ENCODE results near the gene MYOM1. TPM values are rescaled to one million over a fixed set of nuclear protein-coding genes. Genes with fewer than 3 reads are reported as not detected.

The MYOM1 gene
- 0.16 and 8.1 TPM in 2 replicates for total RNA-seq

DNA sequence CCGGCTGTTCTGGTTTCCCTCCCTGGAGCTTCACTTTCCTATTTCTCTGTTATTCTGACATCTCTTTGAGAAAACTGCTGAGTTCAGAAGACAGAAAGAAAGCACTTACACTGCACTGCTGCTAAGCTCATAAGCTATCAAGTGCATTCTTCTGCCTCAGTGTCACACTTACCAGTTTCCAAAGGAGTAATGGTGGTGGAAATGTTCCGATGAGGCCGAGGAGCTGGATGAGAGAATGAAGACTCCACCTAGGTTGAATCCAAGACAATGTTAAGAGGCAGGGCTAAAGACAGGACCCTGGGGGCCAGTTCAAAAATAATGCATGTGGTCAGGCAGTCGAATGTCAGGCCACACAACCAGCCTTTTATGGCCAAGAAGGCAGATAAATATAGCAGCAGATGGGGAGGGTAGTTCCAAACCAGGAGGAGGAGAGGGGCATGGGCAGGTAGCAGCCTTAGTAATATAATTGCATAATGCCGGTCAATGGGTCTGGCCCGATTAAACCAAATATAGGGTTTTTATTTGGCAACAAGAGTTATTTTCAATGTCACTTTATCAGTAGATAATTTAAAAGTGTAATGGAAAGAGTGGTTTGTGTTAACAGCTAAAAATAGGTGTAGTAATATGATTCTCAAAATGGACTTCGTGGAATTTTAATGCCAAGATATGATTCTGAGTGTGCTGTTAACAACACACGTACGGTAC, at the start of gene MYOM1:
Gene MYOM1, minus strand, starts transcription at position 338 of the 705 bp plus-strand sequence. CDS start 4,745 bp downstream, outside the sequence.

DNA sequence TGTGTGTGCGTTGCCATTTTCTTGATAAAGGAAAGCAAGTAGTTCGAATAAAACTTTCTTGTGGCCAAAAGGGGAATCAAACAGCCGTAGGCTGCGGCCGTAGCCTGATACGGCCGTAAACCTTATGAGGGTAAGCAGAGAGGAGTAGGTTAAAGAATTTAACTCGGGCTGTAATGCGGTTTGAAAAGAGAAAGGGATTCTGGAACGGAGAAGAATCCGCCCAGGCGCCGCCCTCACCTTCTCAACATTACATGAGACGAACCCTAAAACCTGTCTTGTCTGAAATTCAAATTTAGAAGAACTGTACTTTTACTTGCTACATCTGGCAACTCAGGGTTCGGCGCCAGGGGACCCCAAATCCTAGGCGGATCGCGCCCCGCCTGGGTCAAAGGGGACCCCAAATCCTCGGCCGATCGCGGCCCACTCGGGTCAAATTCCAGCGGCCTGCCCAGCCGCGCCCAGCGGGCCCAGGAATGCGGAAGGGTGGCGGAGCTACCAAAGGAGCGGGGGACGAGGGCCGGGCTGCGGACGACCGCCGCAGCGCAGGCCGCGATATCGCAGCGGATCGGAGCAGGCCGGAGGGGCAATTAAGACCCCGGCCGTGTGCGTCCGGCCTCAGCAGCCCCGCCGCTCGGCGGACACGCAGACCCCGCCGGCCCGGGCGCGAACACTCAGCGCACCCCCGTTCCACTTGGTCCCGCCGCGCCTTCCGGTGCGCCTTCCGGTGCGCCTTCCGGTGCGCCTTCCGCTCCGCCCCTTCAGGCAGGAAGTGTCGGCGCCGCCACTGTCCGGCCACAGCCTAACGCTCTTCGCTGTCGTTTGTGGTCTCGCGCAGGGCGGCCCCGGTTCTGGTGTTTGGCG, 41.8 kb upstream of the MYOM1 start, which contains the start of gene MYL12B:
Gene MYL12B, plus strand, starts transcription at position 761 of the 861 bp plus-strand sequence. CDS start 10,766 bp downstream, outside the sequence.

DNA sequence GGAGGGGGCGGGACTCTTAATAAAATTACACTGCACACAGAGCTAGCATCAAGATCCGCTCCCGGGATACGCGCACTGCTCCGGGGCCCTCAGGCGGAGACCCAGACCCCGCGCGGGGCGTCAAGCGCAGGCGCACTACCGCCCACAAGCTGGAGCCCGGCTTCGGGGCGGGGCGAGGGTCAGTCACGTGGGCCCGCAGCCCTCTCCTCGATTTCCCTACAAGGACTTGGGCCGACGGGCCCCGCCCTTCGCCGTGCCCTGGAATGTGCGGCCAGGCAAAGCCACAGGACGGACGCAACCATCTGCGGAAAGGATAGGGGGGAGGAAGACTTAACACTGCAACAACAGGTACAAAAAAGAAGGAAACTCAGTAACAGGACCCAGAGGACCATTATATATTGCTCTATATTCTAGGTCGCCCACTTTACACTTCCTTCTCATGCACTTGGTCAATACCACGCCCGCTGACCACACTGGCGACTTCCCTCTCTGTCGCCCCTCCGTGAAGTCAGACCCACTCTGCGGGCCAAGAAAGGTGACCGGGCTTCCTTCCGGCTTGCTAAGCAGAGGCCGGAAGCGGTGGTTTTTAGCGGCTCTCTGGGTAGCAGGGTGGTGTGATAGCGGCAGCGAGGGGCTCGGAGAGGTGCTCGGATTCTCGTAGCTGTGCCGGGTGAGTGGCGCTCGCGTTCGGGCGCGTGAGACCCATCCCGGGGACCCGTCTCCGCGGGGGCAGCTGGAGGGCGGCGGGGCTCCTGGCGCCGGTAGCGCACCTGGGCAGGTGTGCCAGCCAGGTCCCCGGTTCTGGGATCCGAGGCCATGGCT, 27.7 kb upstream of the MYOM1 start, which contains the start of gene MYL12A:
Gene MYL12A, plus strand, starts transcription at position 562 of the 822 bp plus-strand sequence. CDS start 5,447 bp downstream, outside the sequence.

Other genes starting within 250 kb of the MYOM1 start
- 8.6 and 38.6 TPM in 2 replicates for gene LPIN2, start 206.8 kb downstream of the MYOM1 start, total RNA-seq
- 1,024 and 1,357 TPM in 2 replicates for gene MYL12A, start 27.8 kb upstream of the MYOM1 start, total RNA-seq
- 509 and 924 TPM in 2 replicates for gene MYL12B, start 42.2 kb upstream of the MYOM1 start, total RNA-seq
- 75.6 and 102 TPM in 2 replicates for gene TGIF1, start 230.2 kb upstream of the MYOM1 start, total RNA-seq

All from bladder microvascular endothelial cell (primary cell).